ENCODE data around the gene SLC4A1AP.

- TF ChIP-seq GATA3 (IDR thresholded peaks at IDR 0.05; ENCODE audit: low read depth, low read length) (no peak), GATA2 (IDR thresholded peaks at IDR 0.05; ENCODE audit: low read depth, low read length) (no peak)
Observed at GRCh38 chr2:27652790-27653189, 10.9 kb upstream of the SLC4A1AP start.
